Adipose tissue (tissue), 3 donors: ENCODE results near the gene IL10. TPM values are rescaled to one million over a fixed set of nuclear protein-coding genes. Genes with fewer than 3 reads are reported as not detected.
"Not testable (repeated sequence)": the region's sequence is repeated elsewhere in the genome, so short reads cannot be mapped to it uniquely, and the experiment has no call there.

Experiments used
- H3K27ac ChIP-seq: one replicate; pipeline ENCODE4 v1.5.1; 2013; ENCODE audit warnings: low read depth, low read length
- WGBS, 3 donors: extraction: QIAGEN DNeasy Blood & Tissue Kit; methylation state at CpG; one replicate each; pipeline ENCODE4 v1.1.7; 2013; 5-methylcytosine and 5-hydroxymethylcytosine counted together
- polyA plus RNA-seq, 3 donors: library from polyadenylated mRNA; stranded (reverse); fragments of 200-250 nt; gene quantifications; one replicate each; pipeline ENCODE4 v1.2.3, GENCODE V29; 2013
- donor health status: healthy with polysubstance abuse.
- donor health status: Bipolar disorder and iron deficiency.
- donor health status: healthy.

Gene IL10
- polyA plus RNA-seq, 3 donors: 0.77 to 15.1 (median 7.0) TPM

DNA sequence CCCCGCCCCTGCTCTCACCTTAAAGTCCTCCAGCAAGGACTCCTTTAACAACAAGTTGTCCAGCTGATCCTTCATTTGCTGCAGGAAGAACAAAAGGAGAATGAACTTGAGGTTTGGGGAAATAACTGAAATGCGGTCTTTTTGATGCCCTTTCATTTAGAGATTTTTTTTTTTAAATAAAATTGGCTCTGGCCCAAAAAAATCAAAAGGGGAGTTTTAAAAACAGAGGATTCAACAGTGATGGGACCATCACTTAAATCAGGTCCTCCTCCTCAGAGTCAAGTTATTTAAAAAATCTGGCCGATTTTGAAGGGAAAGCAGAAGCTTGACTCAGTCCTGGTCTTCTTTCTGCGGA is 979 bp downstream of the IL10 start:
- H3K27ac ChIP-seq: no peak overlapping the region
- WGBS, 3 donors: 46 to 79% (median 51%) methylated on average over 4 of the region's 4 CpGs

GRCh38 chr1:206770531-206771337 is 1.6 kb downstream of the IL10 start, which contains the start of gene IL19:
Gene IL19 (plus strand): TSS chr1:206770773. CDS start chr1:206836663, 65,890 bp downstream.
- 49 to 85% (median 60%) methylated on average over 9 of the region's 9 CpGs for whole genome bisulfite sequencing, 3 donors
- H3K27ac ChIP-seq: no peak within 1 kb of the TSS

GRCh38 chr1:206769304-206769731 is 3.0 kb downstream of the IL10 start:
- H3K27ac ChIP-seq: no peak overlapping the region
- 68 to 84% (median 83%) methylated on average over 7 of the region's 7 CpGs for WGBS, 3 donors

- H3K27ac ChIP-seq: no peak overlapping the region
Observed at GRCh38 chr1:206768472-206769303, 3.6 kb downstream of the IL10 start.

GRCh38 chr1:206766251-206766856 is 5.9 kb downstream of the IL10 start:
- H3K27ac ChIP-seq: no peak overlapping the region
- WGBS, 3 donors: 39 to 61% (median 41%) methylated on average over 8 of the region's 8 CpGs

More at GRCh38 chr1:206768472-206769303, 3.6 kb downstream of the IL10 start:
- WGBS, 3 donors: 77 to 84% (median 80%) methylated on average over 14 of the region's 14 CpGs

DNA sequence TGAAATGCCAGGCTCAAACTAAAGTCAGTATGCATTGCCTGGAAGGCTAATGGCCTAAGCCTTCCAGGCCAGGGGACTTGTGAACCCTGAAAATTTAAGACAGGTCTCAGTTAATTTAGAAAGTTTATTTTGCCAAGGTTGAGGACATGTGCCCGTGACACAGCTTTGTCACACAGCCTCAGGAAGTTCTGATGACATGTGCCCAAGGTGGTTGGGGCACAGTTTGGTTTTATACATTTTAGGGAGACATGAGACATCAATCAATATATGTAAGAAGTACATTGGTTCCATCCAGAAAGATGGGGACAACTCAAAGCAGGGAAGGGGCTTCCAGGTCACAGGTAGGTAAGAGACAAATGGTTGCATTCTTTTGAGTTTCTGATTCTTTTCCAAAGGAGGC is 6.5 kb downstream of the IL10 start:
- WGBS, 3 donors: 60 to 78% (median 74%) methylated on average over 1 of the region's 1 CpG
- not testable (repeated sequence) for H3K27ac ChIP-seq

DNA sequence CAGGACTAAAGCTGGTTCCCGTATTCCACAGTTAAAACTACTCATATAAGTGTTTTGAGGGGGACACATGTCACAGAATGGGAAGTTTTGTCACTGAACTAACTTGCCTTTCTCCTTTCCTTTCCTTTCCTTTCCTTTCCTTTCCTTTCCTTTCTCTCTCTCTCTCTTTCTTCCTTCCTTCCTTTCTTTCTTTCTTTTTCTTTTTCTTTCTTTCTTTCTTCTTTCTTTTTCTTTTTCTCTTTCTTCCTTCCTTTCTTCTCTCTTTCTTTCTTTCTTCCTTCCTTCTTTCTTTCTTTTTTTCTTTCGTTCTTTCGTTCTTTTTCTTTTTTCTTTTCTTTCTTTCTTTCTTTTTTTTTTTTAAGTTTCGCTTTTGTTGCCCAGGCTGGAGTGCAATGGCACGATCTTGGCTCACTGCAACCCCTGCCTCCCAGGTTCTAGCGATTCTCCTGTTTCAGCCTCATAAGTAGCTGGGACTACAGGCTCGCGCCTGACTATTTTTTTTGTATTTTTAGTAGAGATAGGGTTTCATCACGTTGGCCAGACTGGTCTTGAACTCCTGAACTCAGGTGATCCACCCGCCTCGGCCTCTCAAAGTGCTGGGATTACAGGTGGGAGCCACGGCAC is 9.4 kb downstream of the IL10 start:
- 92 to 93% (median 93%) methylated on average over 12 of the region's 12 CpGs for WGBS, 3 donors
- H3K27ac ChIP-seq: not testable (repeated sequence)

- 56 to 71% (median 62%) methylated on average over 6 of the region's 6 CpGs for WGBS, 3 donors
- H3K27ac ChIP-seq: no peak overlapping the region
Observed at GRCh38 chr1:206761159-206761768, 11.0 kb downstream of the IL10 start.

DNA sequence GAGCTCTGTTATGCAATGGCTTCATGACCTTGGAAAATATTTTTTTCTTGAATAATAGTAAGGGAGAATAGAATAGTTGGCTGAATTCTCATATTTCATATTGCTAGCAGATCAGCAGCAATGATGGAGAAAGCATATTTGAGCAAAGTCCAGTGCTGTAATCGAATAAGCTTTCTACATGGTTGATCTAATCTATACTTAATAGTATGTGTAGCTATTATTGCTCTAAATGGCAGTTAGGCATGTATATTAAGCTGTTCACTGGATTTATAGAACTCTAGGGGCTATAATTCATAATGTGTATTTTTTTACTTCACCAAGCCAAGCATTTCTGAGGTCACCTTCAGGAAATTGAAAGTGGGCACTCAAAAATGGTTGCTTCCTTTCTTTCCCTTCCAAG is 11.7 kb downstream of the IL10 start:
- WGBS, 3 donors: 50 to 67% (median 58%) methylated on average over 1 of the region's 1 CpG
- H3K27ac ChIP-seq: no peak overlapping the region

DNA sequence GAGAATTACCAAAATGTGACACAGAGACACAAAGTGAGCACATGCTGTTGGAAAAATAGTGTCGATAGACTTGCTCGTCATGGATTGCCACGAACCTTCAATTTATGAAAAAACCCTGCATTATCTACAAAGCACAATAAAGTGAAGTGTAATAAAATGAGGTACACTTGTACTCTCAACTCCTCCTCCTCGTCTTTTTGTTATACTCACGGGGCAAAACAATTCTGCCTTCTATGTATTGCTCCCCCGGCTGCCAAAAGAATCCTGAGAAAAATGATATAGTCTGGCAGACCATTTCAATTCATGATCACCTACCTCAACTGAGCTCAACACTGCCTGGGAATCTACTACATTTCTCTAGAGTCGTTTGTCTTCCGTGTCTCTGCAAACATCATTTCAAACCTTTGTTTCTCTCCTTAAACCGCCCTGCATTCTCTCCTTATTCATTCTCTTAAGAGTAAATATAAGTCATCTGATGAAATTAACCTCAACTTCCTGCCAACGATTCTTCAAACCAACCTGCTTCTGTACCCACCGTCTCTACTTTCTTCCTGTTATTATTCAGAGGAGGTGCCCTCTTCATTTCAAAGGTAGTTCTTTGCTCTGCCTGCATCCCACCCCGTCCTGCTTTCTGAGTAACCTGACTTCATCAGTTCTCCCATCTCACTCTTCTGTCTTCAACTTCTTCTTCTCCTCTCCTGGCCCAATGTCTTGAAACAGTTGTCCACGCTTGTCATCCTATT is 14.6 kb downstream of the IL10 start:
- H3K27ac ChIP-seq: no peak overlapping the region
- 64 to 72% (median 66%) methylated on average over 13 of the region's 13 CpGs for WGBS, 3 donors

DNA sequence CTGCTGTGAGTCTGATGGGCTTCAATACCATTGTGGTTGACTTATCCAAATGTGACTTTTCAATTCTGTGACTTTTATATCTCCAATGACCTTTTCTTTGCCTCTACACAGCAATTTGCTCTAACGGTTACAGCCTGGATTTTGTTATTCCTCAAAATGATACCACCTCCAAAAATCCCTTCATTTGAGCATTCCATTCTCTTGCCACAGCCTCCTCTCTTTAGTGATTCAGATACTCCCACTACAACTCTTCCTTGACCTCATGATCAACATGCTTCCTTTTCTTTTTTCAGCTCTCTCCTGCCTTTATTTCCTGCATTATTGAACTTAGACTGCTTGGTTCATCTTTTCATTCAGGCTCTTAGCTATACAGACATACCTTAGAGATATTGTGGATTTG is 18.3 kb downstream of the IL10 start:
- H3K27ac ChIP-seq: no peak overlapping the region
- WGBS, 3 donors: 35 to 78% (median 66%) methylated on average over 1 of the region's 1 CpG

GRCh38 chr1:206753141-206753540 is 19.2 kb downstream of the IL10 start:
- WGBS, 3 donors: 88 to 98% (median 91%) methylated on average over 3 of the region's 3 CpGs

DNA sequence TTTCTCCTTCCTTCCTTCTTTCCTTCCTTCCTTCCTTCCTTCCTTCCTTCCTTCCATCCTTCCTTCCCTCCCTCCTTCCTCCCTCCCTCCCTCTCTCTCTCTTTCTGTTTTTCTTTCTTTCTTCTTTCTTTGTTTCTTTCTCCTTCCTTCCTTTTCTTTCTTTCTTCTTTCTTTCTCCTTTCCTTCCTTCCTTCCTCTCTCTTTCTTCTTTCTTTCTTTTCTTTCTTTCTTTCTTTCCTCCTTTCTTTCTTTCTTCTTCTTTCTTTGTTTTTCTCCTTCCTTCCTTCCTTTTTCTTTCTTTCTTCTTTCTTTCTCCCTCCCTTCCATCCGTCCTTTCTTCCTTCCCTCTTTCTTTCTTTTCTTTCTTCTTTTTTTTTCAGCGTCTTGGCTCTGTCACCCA is 19.8 kb downstream of the IL10 start:
- WGBS, 3 donors: 76 to 86% (median 83%) methylated on average over 2 of the region's 2 CpGs
- no peak overlapping the region for H3K27ac ChIP-seq

More at GRCh38 chr1:206753141-206753540, 19.2 kb downstream of the IL10 start:
- no peak overlapping the region for H3K27ac ChIP-seq

DNA sequence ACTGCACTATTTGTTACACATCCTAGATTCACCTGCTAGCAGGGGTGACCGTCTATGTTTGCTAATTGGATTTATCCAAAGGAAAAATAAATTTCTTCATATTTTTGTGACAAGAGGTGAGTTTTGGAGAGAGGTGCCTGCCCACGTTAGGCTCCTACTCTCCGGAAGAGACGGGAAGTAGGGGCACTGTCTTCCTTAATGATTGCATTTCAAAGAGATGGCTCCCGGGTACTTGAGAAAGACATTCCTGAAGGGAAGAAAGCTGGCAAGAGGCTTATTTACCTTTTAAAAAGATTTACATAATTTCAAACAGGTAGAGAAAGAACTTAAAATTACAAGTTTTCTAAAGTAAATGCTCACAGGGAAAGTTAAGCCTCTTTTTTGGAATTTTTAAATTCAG is 20.4 kb downstream of the IL10 start:
- WGBS, 3 donors: 67 to 78% (median 77%) methylated on average over 5 of the region's 5 CpGs
- no peak overlapping the region for H3K27ac ChIP-seq

GRCh38 chr1:206748348-206749030 is 23.8 kb downstream of the IL10 start:
- 60 to 65% (median 63%) methylated on average over 3 of the region's 3 CpGs for WGBS, 3 donors
- no peak overlapping the region for H3K27ac ChIP-seq

DNA sequence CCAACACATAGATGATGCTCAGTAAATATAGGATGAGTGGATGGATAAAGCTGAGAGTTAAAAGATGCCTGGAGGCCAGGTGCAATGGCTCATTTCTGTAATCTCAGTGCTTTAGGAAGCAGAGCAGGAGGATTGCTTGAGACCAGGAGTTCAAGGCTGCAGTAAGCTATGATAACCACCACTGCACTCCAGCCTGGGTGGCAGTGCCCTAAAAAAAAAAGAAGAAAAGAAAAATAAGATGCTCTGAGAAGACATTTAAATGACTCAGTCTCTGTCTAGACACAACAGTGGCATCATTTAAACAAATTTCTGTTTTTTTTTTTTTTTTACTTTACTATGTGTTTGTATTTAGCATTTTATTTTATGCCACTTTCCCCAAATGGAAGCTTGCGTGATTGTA is 27.0 kb downstream of the IL10 start:
- 96 to 100% (median 97%) methylated on average over 1 of the region's 1 CpG for WGBS, 3 donors

DNA sequence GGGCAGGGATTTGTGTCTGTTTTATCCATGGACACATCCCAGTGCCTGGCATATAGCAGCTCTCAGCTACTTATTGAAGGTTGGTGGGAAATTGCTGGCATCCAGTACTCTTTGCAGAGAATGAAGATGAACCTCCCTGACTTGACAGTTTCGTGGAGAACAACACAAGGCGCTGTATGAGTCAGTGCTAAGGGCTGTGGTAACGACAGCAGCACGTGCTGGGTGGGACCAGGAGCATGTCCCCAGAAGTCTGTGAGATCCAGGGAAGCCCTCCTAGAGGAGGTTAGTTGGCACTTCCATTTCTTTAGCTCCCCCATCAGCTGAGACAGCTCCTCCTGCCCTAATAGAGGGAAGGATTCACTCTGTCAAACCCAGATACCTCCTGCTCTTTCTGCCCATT is 27.6 kb downstream of the IL10 start:
- no peak overlapping the region for H3K27ac ChIP-seq
- WGBS, 3 donors: 69 to 75% (median 70%) methylated on average over 4 of the region's 4 CpGs

More for the DNA sequence above, 27.0 kb downstream of the IL10 start:
- no peak overlapping the region for H3K27ac ChIP-seq
